ENCODE data around the gene GALNT11.

The GALNT11 gene

DNA sequence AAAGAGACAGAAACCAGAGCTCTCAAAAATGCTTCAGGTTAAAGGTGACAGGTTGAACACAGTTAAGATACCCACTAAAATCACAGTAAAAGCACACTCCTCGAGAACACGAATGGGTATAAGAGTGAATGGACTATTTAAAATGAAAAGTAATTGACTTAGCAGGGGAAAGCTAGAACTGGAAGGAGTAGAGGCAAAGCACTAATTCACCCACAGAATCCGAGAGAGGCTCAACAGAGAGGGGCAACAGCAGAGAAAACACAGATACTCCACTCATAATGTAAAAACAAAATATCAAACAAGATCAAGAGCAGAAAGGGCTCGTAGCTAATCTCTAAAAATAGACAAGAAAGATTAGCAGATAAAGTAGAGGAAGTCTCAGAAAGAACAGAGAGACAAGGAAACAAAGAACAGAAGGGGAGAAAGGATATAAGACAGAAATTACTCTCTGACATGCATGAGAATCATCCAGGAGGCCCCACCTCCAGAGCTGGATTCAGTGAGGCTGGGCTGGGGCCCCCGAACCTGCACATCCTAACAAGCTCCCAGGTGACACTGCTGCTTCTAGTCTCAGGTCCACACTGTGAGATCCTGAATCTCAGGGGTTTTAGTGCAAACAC lies 117.6 kb downstream of the GALNT11 start:
- H3K4me1 ChIP-seq (ENCODE audit: control insufficient read depth, insufficient read depth, low read length): no peaks in the 10 kb centered on the region
- no peak overlapping the region for H3K9ac ChIP-seq (ENCODE audit: low read depth, low read length)
- H3K27me3 ChIP-seq (ENCODE audit: control insufficient read depth, insufficient read depth, low read length): no peaks in the 10 kb centered on the region
- no peaks in the 10 kb centered on the region for H3K9me3 ChIP-seq (ENCODE audit: control insufficient read depth, insufficient read depth, low read length)
- peaks cover 24% of the 10 kb centered on the region for H3K36me3 ChIP-seq (ENCODE audit: control insufficient read depth, insufficient read depth, low read length)
- no peak overlapping the region for H3K4me3 ChIP-seq (ENCODE audit: low read depth, low read length)

DNA sequence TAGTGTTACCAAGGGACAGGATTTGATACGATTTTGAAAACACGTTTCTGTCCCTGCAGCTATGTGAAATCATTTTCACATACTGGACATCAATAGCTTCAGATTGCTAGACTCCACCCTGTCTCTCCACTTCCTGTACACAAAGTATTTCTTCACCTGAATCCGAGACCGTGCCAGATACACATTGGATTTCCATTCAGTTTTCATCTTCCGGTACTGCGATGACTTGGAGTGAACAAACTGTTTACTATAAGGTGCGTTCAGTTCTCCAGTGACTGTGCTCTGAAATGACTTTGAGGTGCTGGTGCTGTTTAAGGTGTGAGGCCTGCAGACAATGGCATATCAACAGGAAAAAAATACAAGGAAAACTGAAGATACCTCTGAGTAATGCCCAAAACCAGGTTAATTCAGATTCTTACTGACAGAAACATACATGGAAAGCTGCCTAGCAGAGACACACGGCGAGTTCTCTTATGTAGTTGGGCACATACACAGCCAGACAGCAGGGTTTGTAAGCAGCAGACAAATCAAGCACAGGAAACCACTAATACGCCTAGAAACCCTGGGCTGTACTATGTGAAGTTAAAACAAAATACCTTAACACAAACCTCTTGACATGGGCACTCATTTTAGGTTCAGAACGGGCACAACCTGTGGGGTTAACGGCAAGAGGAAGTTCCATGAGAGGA lies 119.2 kb downstream of the GALNT11 start:
- H3K4me1 ChIP-seq (ENCODE audit: control insufficient read depth, insufficient read depth, low read length): no peaks in the 10 kb centered on the region
- no peak overlapping the region for H3K4me3 ChIP-seq (ENCODE audit: low read depth, low read length)
- H3K36me3 ChIP-seq (ENCODE audit: control insufficient read depth, insufficient read depth, low read length): peaks cover 21% of the 10 kb centered on the region
- H3K9ac ChIP-seq (ENCODE audit: low read depth, low read length): no peak overlapping the region
- no peaks in the 10 kb centered on the region for H3K9me3 ChIP-seq (ENCODE audit: control insufficient read depth, insufficient read depth, low read length)
- no peaks in the 10 kb centered on the region for H3K27me3 ChIP-seq (ENCODE audit: control insufficient read depth, insufficient read depth, low read length)

DNA sequence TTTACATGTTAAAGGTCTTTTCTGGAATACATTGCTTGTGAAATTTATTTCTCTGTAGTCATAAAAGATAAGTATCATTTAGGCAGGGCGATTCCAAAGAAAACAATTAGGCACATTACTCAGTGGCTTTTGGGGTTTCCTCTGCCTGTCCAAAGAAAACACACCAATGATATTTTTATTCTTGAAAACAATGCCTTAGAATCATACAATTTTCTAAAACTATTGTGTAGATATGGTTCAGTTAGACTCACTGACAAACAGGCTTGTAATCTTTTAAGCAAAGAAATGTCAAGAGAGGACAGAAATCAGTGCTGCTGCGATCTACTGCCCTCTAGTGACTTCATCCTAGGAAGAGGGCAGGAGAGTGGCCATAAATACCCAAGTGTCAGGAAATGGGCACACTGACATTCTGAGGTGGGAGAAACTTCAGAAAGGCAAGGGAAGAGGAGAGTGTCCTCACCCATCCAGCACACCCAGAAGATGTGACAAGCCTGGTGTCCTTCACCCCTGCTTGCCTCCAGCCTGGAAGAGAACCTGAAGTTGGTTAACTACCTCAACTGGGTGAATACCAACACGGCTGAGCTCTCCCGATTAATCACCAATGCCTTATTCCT lies 120.5 kb downstream of the GALNT11 start:
- Histone ChIP-seq H3K4me3 (ENCODE audit: low read depth, low read length) (no peak overlapping the region), H3K27me3 (ENCODE audit: control insufficient read depth, insufficient read depth, low read length) (no peaks in the 10 kb centered on the region), H3K4me1 (ENCODE audit: control insufficient read depth, insufficient read depth, low read length) (no peaks in the 10 kb centered on the region), H3K36me3 (ENCODE audit: control insufficient read depth, insufficient read depth, low read length) (peaks cover 21% of the 10 kb centered on the region), H3K9ac (ENCODE audit: low read depth, low read length) (no peak overlapping the region), H3K9me3 (ENCODE audit: control insufficient read depth, insufficient read depth, low read length) (no peaks in the 10 kb centered on the region)

DNA sequence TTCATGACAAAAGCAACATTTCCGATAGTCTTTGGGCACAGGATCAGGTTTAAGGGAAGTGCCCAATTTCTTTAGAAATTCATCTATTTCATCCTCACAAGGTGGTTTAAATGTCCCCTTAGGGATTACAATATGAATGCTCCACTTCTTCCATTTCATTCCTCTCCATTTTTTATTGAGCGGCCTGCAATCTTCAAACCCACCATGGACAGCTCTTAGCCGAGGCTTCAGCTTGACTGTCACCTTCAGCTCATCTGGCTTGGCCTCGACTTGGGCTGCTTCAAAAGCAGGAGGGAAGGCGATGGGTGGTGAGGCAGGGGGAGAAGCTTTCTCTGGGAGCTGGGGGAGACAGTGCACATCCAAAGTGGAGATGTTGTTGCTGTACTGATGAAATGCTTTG lies 123.2 kb downstream of the GALNT11 start:
- H3K4me3 ChIP-seq (ENCODE audit: low read depth, low read length): no peak overlapping the region
- H3K9me3 ChIP-seq (ENCODE audit: control insufficient read depth, insufficient read depth, low read length): no peaks in the 10 kb centered on the region
- H3K9ac ChIP-seq (ENCODE audit: low read depth, low read length): no peak overlapping the region
- H3K36me3 ChIP-seq (ENCODE audit: control insufficient read depth, insufficient read depth, low read length): peaks cover 24% of the 10 kb centered on the region
- H3K4me1 ChIP-seq (ENCODE audit: control insufficient read depth, insufficient read depth, low read length): no peaks in the 10 kb centered on the region
- H3K27me3 ChIP-seq (ENCODE audit: control insufficient read depth, insufficient read depth, low read length): no peaks in the 10 kb centered on the region

DNA sequence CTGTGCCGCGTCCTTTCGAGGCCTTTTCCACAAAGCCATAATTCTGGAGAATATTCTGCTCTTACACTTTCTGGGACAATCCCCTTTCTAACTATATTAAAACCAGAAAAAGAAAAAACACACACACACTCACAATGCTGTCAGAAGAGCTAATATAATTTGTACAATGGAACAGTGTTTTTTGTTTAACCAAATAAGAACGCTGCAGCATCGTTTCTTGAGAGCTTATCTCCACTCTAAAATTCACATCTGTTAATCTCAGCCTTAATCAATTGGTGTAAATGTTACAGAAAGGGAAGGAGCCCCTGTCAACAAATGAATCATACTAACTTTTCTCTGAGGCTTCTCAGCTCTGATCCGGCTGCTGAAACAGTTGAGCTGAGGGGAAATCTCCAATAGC lies 123.9 kb downstream of the GALNT11 start:
- no peak overlapping the region for H3K9ac ChIP-seq (ENCODE audit: low read depth, low read length)
- peaks cover 24% of the 10 kb centered on the region for H3K36me3 ChIP-seq (ENCODE audit: control insufficient read depth, insufficient read depth, low read length)
- H3K9me3 ChIP-seq (ENCODE audit: control insufficient read depth, insufficient read depth, low read length): no peaks in the 10 kb centered on the region
- no peak overlapping the region for H3K4me3 ChIP-seq (ENCODE audit: low read depth, low read length)
- no peaks in the 10 kb centered on the region for H3K4me1 ChIP-seq (ENCODE audit: control insufficient read depth, insufficient read depth, low read length)
- no peaks in the 10 kb centered on the region for H3K27me3 ChIP-seq (ENCODE audit: control insufficient read depth, insufficient read depth, low read length)

DNA sequence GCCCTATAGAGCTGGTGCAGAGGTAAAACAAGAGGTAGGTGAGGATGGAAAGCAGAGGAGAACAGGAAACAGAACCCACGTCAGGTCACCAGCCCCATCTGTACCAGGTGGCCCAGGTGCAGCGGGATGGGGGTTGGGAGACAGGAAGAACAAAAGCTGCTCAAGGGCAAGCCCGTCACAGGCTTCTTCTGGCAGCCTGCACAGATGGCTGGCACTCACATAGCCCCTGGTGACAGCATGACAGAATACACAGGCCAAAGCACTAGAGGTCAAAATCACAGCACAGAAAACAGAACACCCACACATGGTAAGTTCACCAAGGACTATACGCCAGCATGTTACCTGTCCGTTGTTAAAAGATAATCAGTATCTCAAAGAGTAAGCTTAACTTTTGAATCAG lies 126.8 kb downstream of the GALNT11 start:
- H3K9me3 ChIP-seq (ENCODE audit: control insufficient read depth, insufficient read depth, low read length): no peaks in the 10 kb centered on the region
- peaks cover 16% of the 10 kb centered on the region for H3K36me3 ChIP-seq (ENCODE audit: control insufficient read depth, insufficient read depth, low read length)
- H3K4me1 ChIP-seq (ENCODE audit: control insufficient read depth, insufficient read depth, low read length): no peaks in the 10 kb centered on the region
- no peaks in the 10 kb centered on the region for H3K27me3 ChIP-seq (ENCODE audit: control insufficient read depth, insufficient read depth, low read length)
- H3K9ac ChIP-seq (ENCODE audit: low read depth, low read length): no peak overlapping the region
- no peak overlapping the region for H3K4me3 ChIP-seq (ENCODE audit: low read depth, low read length)

DNA sequence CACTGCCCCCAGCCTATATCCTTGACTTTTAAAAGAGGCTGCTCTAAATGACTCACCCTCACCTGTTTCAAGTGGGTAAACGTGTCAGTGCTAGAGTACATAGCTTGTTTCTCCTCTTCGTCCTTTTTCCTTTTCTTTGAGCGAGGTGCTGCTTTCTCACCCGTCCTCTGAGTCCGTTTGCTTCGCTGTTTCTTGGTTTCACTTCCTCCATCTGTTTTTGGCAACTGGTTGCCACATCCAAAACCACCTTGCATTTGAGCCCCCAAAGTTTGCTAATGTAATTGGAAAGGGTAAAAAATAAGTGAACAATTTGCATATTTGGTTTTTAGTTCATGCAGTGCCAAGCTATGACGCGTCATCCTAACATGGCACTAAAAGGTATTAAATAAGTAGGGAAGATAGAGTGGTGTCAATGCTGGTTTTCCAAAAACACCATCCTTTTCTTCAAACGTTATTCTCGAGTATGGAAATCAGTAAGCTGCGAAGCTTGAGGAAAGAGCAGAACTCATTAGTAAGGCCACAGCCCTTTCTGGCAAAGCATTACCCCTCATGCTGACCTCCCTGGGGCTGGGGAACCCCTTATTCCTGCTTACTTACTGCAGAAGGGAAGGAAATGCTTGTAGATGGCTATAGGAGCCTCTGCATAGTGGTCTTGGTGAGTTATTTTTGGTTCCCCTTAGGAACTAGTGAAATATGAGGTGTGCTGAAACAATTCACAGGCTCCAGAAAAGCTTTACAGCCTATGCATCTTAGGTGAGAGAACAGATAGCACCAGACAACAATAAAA lies 133.5 kb downstream of the GALNT11 start:
- H3K9me3 ChIP-seq (ENCODE audit: control insufficient read depth, insufficient read depth, low read length): no peaks in the 10 kb centered on the region
- no peaks in the 10 kb centered on the region for H3K27me3 ChIP-seq (ENCODE audit: control insufficient read depth, insufficient read depth, low read length)
- H3K9ac ChIP-seq (ENCODE audit: low read depth, low read length): no peak overlapping the region
- H3K4me1 ChIP-seq (ENCODE audit: control insufficient read depth, insufficient read depth, low read length): no peaks in the 10 kb centered on the region
- H3K36me3 ChIP-seq (ENCODE audit: control insufficient read depth, insufficient read depth, low read length): peaks cover 19% of the 10 kb centered on the region
- no peak overlapping the region for H3K4me3 ChIP-seq (ENCODE audit: low read depth, low read length)

DNA sequence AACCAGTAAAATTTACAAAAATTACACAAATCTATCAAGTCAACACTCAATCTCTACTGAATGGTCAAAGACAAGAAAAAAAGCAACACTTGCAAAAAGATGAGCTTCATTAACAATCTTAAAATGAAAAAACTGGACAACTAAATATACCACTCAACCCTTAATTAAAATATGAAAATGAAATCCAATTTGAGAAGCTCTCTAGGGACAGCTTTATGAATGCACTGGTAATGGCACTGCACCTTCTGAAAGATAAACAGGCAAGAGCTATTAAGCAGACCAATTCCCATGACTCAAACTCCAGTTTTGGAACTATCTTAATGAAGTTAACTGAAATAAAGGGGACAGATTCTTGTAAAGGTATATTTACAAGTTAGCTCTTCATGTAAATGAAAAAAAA lies 135.7 kb downstream of the GALNT11 start:
- Histone ChIP-seq H3K9me3 (ENCODE audit: control insufficient read depth, insufficient read depth, low read length) (no peaks in the 10 kb centered on the region), H3K27me3 (ENCODE audit: control insufficient read depth, insufficient read depth, low read length) (no peaks in the 10 kb centered on the region), H3K9ac (ENCODE audit: low read depth, low read length) (no peak overlapping the region), H3K4me1 (ENCODE audit: control insufficient read depth, insufficient read depth, low read length) (no peaks in the 10 kb centered on the region), H3K4me3 (ENCODE audit: low read depth, low read length) (no peak overlapping the region), H3K36me3 (ENCODE audit: control insufficient read depth, insufficient read depth, low read length) (peaks cover 19% of the 10 kb centered on the region)

DNA sequence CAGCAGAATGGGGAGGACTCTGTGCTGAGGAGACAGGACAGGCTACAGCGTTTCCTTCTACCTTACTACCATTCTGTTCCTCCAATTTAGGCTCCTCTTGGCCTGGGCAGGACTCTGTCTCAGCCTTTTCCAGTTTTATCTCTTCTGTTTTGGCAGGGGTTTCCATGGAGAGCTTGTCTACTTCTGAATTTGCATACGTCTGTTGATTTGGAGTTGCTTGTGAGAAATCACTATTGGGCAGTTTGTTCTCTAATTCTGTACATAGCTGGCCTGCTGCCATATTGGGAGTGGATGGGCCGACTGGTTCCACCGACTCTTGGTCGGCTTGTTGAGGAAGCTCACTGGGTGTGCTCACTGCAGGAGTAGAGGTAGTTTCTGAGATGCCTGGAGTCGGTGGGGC lies 136.8 kb downstream of the GALNT11 start:
- peaks cover 19% of the 10 kb centered on the region for H3K36me3 ChIP-seq (ENCODE audit: control insufficient read depth, insufficient read depth, low read length)
- H3K9ac ChIP-seq (ENCODE audit: low read depth, low read length): no peak overlapping the region
- H3K4me3 ChIP-seq (ENCODE audit: low read depth, low read length): no peak overlapping the region
- H3K4me1 ChIP-seq (ENCODE audit: control insufficient read depth, insufficient read depth, low read length): no peaks in the 10 kb centered on the region
- no peaks in the 10 kb centered on the region for H3K9me3 ChIP-seq (ENCODE audit: control insufficient read depth, insufficient read depth, low read length)
- H3K27me3 ChIP-seq (ENCODE audit: control insufficient read depth, insufficient read depth, low read length): no peaks in the 10 kb centered on the region
